Uterus (tissue), 4 donors: ENCODE measurements around the gene FOS. TPM values are rescaled to one million over a fixed set of nuclear protein-coding genes. Genes with fewer than 3 reads are reported as not detected.

Experiments
- DNase-seq, 2 donors: peaks; one replicate each; pipeline ENCODE4 v3.0.0-alpha.2; 2019 to 2020
- H3K27ac ChIP-seq, 2 donors: fragments of 200-600 bp; sonication (generic); 1 replicate in 1 of 2; 2 replicates in 1 of 2; pipeline ENCODE4 v1.5.1; 2016 to 2018
- H3K27me3 ChIP-seq, 2 donors: fragments of 200-600 bp; sonication (generic); one replicate each; pipeline ENCODE4 v1.5.1; 2018 to 2019; ENCODE audit warnings: control low read depth in 1 of 2
- H3K36me3 ChIP-seq, 2 donors: fragments of 200-600 bp; sonication (generic); one replicate each; pipeline ENCODE4 v1.5.1; 2019; ENCODE audit warnings: control low read depth in 1 of 2
- H3K4me1 ChIP-seq, 2 donors: fragments of 200-600 bp; sonication (generic); one replicate each; pipeline ENCODE4 v1.5.1; 2018 to 2019; ENCODE audit warnings: control low read depth in 1 of 2
- H3K4me3 ChIP-seq, 2 donors: fragments of 200-600 bp; sonication (generic); 1 replicate in 1 of 2; 2 replicates in 1 of 2; pipeline ENCODE4 v1.5.1; 2018 to 2019; ENCODE audit warnings: mild to moderate bottlenecking in 1 of 2
- H3K9me3 ChIP-seq, 2 donors: fragments of 200-600 bp; sonication (generic); one replicate each; pipeline ENCODE4 v1.5.1; 2019; ENCODE audit warnings: control low read depth in 1 of 2
- CTCF ChIP-seq, 4 experiments: fragments of 200-600 bp in 2 of 4; fragments of 450-650 bp in 2 of 4; sonication (generic) in 2 of 4; IDR thresholded peaks; one replicate each; pipeline ENCODE4 v1.5.1; 2016 to 2019; ENCODE audit warnings: antibody characterized with exemption in 4 of 4, mild to moderate bottlenecking in 2 of 4, moderate library complexity in 1 of 4
- POLR2A ChIP-seq, 2 donors: fragments of 450-650 bp; IDR thresholded peaks; one replicate each; pipeline ENCODE4 v1.6.1; 2016; ENCODE audit warnings: antibody characterized with exemption in 2 of 2, mild to moderate bottlenecking in 1 of 2, moderate library complexity in 1 of 2
- intact Hi-C: fragments of 100-400 bp; cut with DNase I; formaldehyde crosslinking; loops from one replicate; pipeline ENCODE4 v1.15.1; 2023; ENCODE audit warnings: low total_unique reads
- total RNA-seq, 4 donors: library from RNA; depleted of rRNA in 3 of 4; stranded (reverse); fragments of >200 nt in 3 of 4; gene quantifications; one replicate each; pipeline versions ENCODE4 v1.1.0 to v1.2.4, GENCODE V29; 2014 to 2023
- donor health status: DM: yes; HTN: yes; CAD: no.

The FOS gene
- total RNA-seq, 4 donors from 2014 or later = 29.2 to 1,111 (median 137) TPM

DNA sequence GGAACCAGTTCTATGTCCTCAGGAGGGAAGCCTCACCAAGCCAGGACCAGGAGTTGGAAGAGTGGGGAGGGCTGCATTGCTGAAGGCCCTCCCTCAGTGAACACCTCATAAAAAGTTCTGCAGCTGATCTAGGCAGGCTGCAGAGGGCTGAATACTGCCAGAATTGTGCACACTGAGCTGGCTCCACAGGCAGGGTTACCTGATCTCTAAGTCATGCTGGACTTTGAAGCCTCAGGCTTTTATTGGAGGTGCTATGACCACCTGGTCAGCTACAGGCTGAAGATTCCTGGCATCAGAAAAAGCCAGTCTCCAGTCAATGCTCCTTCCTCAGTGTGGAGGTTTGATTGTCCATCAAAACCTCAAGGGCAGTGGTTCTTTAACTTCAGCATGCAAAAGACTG lies 39.7 kb downstream of the FOS start:
- Histone ChIP-seq H3K27me3 (no peaks in the 10 kb centered on the region), H3K27ac (no peak overlapping the region), H3K9me3 (no peaks in the 10 kb centered on the region), H3K4me3 (no peak overlapping the region), H3K36me3 (no peaks in the 10 kb centered on the region), H3K4me1 (no peaks in the 10 kb centered on the region)
- intact Hi-C loops = no loop called here
- DNase-seq = no peak
- TF ChIP-seq POLR2A (IDR thresholded peaks at IDR 0.05) (no peak), CTCF (IDR thresholded peaks at IDR 0.05) (no peak)

- Histone ChIP-seq H3K4me3 (no peak overlapping the region), H3K27me3 (no peaks in the 10 kb centered on the region), H3K27ac (no peak overlapping the region), H3K4me1 (no peaks in the 10 kb centered on the region), H3K36me3 (no peaks in the 10 kb centered on the region), H3K9me3 (no peaks in the 10 kb centered on the region)
- no peak for DNase-seq
- TF ChIP-seq POLR2A (IDR thresholded peaks at IDR 0.05) = no peak
- no peak for TF ChIP-seq CTCF (IDR thresholded peaks at IDR 0.05)
- intact Hi-C loops = no loop called here
Measured at GRCh38 chr14:75319021-75319420, 40.4 kb downstream of the FOS start.

- Histone ChIP-seq H3K9me3 (no peaks in the 10 kb centered on the region), H3K36me3 (no peaks in the 10 kb centered on the region), H3K4me1 (no peaks in the 10 kb centered on the region), H3K27ac (no peak overlapping the region), H3K27me3 (no peaks in the 10 kb centered on the region), H3K4me3 (no peak overlapping the region)
- DNase-seq = no peak
- no peak for TF ChIP-seq CTCF (IDR thresholded peaks at IDR 0.05)
- TF ChIP-seq POLR2A (IDR thresholded peaks at IDR 0.05) = no peak
- intact Hi-C loops = no loop called here
Measured at GRCh38 chr14:75320196-75320595, 41.6 kb downstream of the FOS start.

- H3K27ac ChIP-seq = no peak overlapping the region
- H3K27me3 ChIP-seq = no peaks in the 10 kb centered on the region
- no peak for DNase-seq
- no peak for TF ChIP-seq POLR2A (IDR thresholded peaks at IDR 0.05)
- TF ChIP-seq CTCF (IDR thresholded peaks at IDR 0.05) = no peak
- H3K9me3 ChIP-seq = no peaks in the 10 kb centered on the region
- no peak overlapping the region for H3K4me3 ChIP-seq
- no peaks in the 10 kb centered on the region for H3K36me3 ChIP-seq
- H3K4me1 ChIP-seq = no peaks in the 10 kb centered on the region
- intact Hi-C loops = no loop called here
Measured at GRCh38 chr14:75322746-75323145, 44.1 kb downstream of the FOS start.

DNA sequence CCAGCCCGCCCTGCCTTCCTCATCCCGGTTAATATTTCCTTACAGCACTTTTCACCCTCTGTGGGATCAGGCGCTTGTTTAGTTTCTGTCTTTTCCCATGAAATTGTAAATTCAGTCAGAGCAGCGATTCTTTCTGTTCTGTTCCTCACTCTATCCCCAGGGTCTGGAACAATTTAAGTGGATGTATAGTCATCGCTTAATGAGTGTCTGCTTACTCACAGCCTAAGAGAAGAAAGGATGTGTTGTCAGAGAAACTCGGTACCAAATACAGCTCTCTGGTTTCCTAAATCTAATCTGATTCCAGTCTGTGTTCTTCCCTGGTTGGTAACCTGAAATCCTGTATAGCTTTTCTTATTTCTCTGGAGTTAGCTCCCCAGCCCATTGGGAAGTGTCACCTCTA lies 44.9 kb downstream of the FOS start:
- Histone ChIP-seq H3K27me3 (no peaks in the 10 kb centered on the region), H3K4me1 (no peaks in the 10 kb centered on the region), H3K9me3 (no peaks in the 10 kb centered on the region), H3K27ac (no peak overlapping the region), H3K4me3 (no peak overlapping the region), H3K36me3 (no peaks in the 10 kb centered on the region)
- no peak for DNase-seq
- no peak for TF ChIP-seq CTCF (IDR thresholded peaks at IDR 0.05)
- TF ChIP-seq POLR2A (IDR thresholded peaks at IDR 0.05) = no peak
- intact Hi-C loops = no loop called here
